Jurkat, Clone E6-1 (cell line): ENCODE results near the gene TPM1.
A peak's percentile ranks its signal among the peaks of the same experiment; 100 is the strongest.

Experiments used
- DNase-seq: peaks from one replicate; pipeline ENCODE4 v3.0.0-alpha.2; 2011; ENCODE audit warnings: low read depth, low spot score
- H3K4me3 ChIP-seq: 2 replicates; pipeline ENCODE4 v1.5.1; 2011; ENCODE audit warnings: mild to moderate bottlenecking, low read length, control low read depth, moderate library complexity

TPM1 gene

GRCh38 chr15:63051156-63052066, 8.9 kb downstream of the TPM1 start:
- no peak overlapping the region for H3K4me3 ChIP-seq
- DNase-seq: no peak

GRCh38 chr15:63052077-63052841, 9.7 kb downstream of the TPM1 start:
- no peak for DNase-seq
- no peak overlapping the region for H3K4me3 ChIP-seq

- no peak overlapping the region for H3K4me3 ChIP-seq
- DNase-seq: no peak
Observed at GRCh38 chr15:63052961-63053698, 10.6 kb downstream of the TPM1 start.

GRCh38 chr15:63054281-63054683, 11.7 kb downstream of the TPM1 start:
- DNase-seq: no peak
- no peak overlapping the region for H3K4me3 ChIP-seq

GRCh38 chr15:63054985-63055384, 12.4 kb downstream of the TPM1 start:
- DNase-seq: no peak

GRCh38 chr15:63056829-63057228, 14.3 kb downstream of the TPM1 start:
- DNase-seq: no peak
- no peak overlapping the region for H3K4me3 ChIP-seq

More at GRCh38 chr15:63054985-63055384, 12.4 kb downstream of the TPM1 start:
- no peak overlapping the region for H3K4me3 ChIP-seq

- DNase-seq: no peak
- no peak overlapping the region for H3K4me3 ChIP-seq
Observed at GRCh38 chr15:63057468-63058345, 15.2 kb downstream of the TPM1 start.

- DNase-seq: no peak
- H3K4me3 ChIP-seq: no peak overlapping the region
Observed at GRCh38 chr15:63059075-63059474, 16.5 kb downstream of the TPM1 start.

- no peak for DNase-seq
- H3K4me3 ChIP-seq: no peak overlapping the region
Observed at GRCh38 chr15:63059573-63060216, 17.1 kb downstream of the TPM1 start.

- no peak overlapping the region for H3K4me3 ChIP-seq
- no peak for DNase-seq
Observed at GRCh38 chr15:63060699-63061098, 18.2 kb downstream of the TPM1 start.

GRCh38 chr15:63061975-63062374, 19.4 kb downstream of the TPM1 start:
- no peak for DNase-seq
- H3K4me3 ChIP-seq: no peak overlapping the region

- DNase-seq: no peak
- no peak overlapping the region for H3K4me3 ChIP-seq
Observed at GRCh38 chr15:63063164-63063756, 20.7 kb downstream of the TPM1 start.

- H3K4me3 ChIP-seq: no peak overlapping the region
- DNase-seq: no peak
Observed at GRCh38 chr15:63063877-63064409, 21.4 kb downstream of the TPM1 start.

- DNase-seq: peak; percentile 21
- H3K4me3 ChIP-seq: no peak overlapping the region
Observed at GRCh38 chr15:63065262-63066221, 23.0 kb downstream of the TPM1 start.

- no peak overlapping the region for H3K4me3 ChIP-seq
- DNase-seq: no peak
Observed at GRCh38 chr15:63066272-63066671, 23.7 kb downstream of the TPM1 start.

GRCh38 chr15:63067306-63067705, 24.8 kb downstream of the TPM1 start:
- DNase-seq: no peak
- H3K4me3 ChIP-seq: no peak overlapping the region
